Loucy (cell line): ENCODE measurements around the gene MOB3B.

ENCODE experiments used
- H2AFZ ChIP-seq: fragments of 200-600 bp; sonication (generic); 2 replicates; pipeline ENCODE4 v1.6.0; 2016; ENCODE audit warnings: antibody characterized with exemption, mild to moderate bottlenecking, low read length, moderate library complexity
- H3F3A ChIP-seq: fragments of 200-600 bp; 2 replicates; pipeline ENCODE4 v1.6.0; 2016; ENCODE audit warnings: antibody characterized with exemption, low read depth, mild to moderate bottlenecking
- H3K27me3 ChIP-seq: fragments of 200-600 bp; sonication (generic); 2 replicates; pipeline ENCODE4 v1.6.1; 2014; ENCODE audit warnings: low read length, mild to moderate bottlenecking; ENCODE audit not compliant: insufficient read depth, poor library complexity, severe bottlenecking
- H3K36me3 ChIP-seq: fragments of 200-600 bp; sonication (generic); 2 replicates; pipeline ENCODE4 v1.6.1; 2016; ENCODE audit warnings: low read length; ENCODE audit not compliant: insufficient read depth
- H3K4me1 ChIP-seq: fragments of 200-600 bp; sonication (generic); 2 replicates; pipeline ENCODE4 v1.5.1; 2014; ENCODE audit warnings: low read length, mild to moderate bottlenecking; ENCODE audit not compliant: insufficient read depth, poor library complexity, severe bottlenecking
- H3K4me2 ChIP-seq: fragments of 200-600 bp; sonication (generic); 2 replicates; pipeline ENCODE4 v1.6.0; 2014; ENCODE audit warnings: antibody characterized with exemption, low read length, low read depth, mild to moderate bottlenecking; ENCODE audit not compliant: poor library complexity, severe bottlenecking
- H3K4me3 ChIP-seq: fragments of 200-600 bp; sonication (generic); 2 replicates; pipeline ENCODE4 v1.5.1; 2014; ENCODE audit warnings: low read length, mild to moderate bottlenecking, mixed read lengths; ENCODE audit not compliant: poor library complexity, severe bottlenecking
- H3K79me2 ChIP-seq: fragments of 200-600 bp; sonication (generic); 2 replicates; pipeline ENCODE4 v1.6.1; 2014; ENCODE audit warnings: low read length; ENCODE audit not compliant: insufficient read depth
- H3K9ac ChIP-seq: fragments of 200-600 bp; sonication (generic); 2 replicates; pipeline ENCODE4 v1.6.0; 2014; ENCODE audit warnings: mild to moderate bottlenecking, low read depth, low read length, moderate library complexity; ENCODE audit not compliant: poor library complexity, severe bottlenecking
- H3K9me2 ChIP-seq: fragments of 200-600 bp; sonication (generic); replicated peaks from 2 replicates; pipeline ENCODE4 v1.6.1; 2016; ENCODE audit warnings: low read depth, low read length, mixed read lengths
- H3K9me3 ChIP-seq: fragments of 200-600 bp; sonication (generic); 2 replicates; pipeline ENCODE4 v1.6.1; 2014; ENCODE audit warnings: mild to moderate bottlenecking, antibody characterized with exemption, low read length, low read depth; ENCODE audit not compliant: insufficient read depth
- H4K20me1 ChIP-seq: fragments of 200-600 bp; sonication (generic); 2 replicates; pipeline ENCODE4 v1.6.0; 2014; ENCODE audit warnings: antibody characterized with exemption, low read length, mild to moderate bottlenecking; ENCODE audit not compliant: insufficient read depth, poor library complexity, severe bottlenecking
- EZH2phosphoT487 ChIP-seq: fragments of 200-600 bp; IDR thresholded peaks from 2 replicates; pipeline ENCODE4 v1.6.1; 2018; ENCODE audit warnings: antibody characterized with exemption, mild to moderate bottlenecking, moderate library complexity, borderline replicate concordance
- TF ChIP-seq, protein P1 (sequence below): fragments of 200-600 bp; sonication (generic); conservative IDR thresholded peaks from 2 replicates; pipeline ENCODE4 v1.5.1; 2014; ENCODE audit warnings: mild to moderate bottlenecking, antibody characterized with exemption, low read length

The MOB3B gene

DNA sequence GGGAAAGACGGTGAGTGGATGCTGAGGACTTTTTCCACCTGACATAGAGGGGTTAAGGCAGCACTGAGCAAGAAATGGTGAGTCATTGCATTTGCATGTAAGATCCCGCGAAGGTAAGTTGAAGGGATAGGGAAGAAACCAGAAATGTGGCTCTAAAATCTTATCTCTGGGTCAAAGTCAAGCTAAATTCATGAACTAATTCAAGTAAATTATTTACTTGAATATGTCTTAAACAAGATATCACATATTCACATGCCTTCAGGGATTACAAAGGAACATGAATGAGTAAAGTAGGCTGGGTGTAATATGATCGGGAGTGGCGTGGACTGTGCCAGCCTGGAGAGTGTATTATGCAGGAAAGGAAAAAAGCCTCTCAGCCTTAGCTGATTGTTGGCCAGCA lies 158.2 kb downstream of the MOB3B start:
- H3K36me3 ChIP-seq, result no peaks in the 10 kb centered on the region; the same call in 1 of the 2 replicates
- no peaks in the 10 kb centered on the region for H4K20me1 ChIP-seq
- no peaks in the 10 kb centered on the region for H3K27me3 ChIP-seq
- H2AFZ ChIP-seq, result no peak overlapping the region
- H3F3A ChIP-seq, result peaks cover under 1% of the 10 kb centered on the region; the same call in 1 of the 2 replicates
- H3K9me3 ChIP-seq, result no peaks in the 10 kb centered on the region
- TF ChIP-seq EZH2phosphoT487, result no peak
- TF ChIP-seq, protein P1, sequence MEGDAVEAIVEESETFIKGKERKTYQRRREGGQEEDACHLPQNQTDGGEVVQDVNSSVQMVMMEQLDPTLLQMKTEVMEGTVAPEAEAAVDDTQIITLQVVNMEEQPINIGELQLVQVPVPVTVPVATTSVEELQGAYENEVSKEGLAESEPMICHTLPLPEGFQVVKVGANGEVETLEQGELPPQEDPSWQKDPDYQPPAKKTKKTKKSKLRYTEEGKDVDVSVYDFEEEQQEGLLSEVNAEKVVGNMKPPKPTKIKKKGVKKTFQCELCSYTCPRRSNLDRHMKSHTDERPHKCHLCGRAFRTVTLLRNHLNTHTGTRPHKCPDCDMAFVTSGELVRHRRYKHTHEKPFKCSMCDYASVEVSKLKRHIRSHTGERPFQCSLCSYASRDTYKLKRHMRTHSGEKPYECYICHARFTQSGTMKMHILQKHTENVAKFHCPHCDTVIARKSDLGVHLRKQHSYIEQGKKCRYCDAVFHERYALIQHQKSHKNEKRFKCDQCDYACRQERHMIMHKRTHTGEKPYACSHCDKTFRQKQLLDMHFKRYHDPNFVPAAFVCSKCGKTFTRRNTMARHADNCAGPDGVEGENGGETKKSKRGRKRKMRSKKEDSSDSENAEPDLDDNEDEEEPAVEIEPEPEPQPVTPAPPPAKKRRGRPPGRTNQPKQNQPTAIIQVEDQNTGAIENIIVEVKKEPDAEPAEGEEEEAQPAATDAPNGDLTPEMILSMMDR, result no peak
- H3K9me2 ChIP-seq, result no peaks in the 10 kb centered on the region
- H3K4me3 ChIP-seq, result no peak overlapping the region
- peaks cover 19% of the 10 kb centered on the region for H3K4me1 ChIP-seq
- H3K9ac ChIP-seq, result no peak overlapping the region
- H3K4me2 ChIP-seq, result no peak overlapping the region
- H3K79me2 ChIP-seq, result no peaks in the 10 kb centered on the region

DNA sequence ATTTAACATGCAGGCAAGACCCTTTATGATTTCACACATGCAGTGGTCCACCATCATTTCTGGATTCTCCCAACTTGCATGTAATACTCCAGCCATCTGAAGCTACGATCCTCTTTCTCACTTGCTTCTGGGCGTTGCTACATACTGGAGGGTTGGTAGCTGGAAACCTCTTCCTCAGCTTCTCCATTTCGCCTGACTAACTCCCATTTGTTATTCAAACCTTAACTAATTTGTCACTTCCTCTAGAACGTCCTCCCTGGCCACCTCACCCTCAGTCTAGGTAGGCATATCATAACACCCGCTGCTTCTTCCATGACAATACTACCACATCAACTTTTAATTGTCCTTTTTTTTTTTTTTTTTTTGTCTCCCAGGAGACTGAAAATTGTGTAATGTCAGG lies 160.0 kb downstream of the MOB3B start:
- H3K4me2 ChIP-seq, result no peak overlapping the region
- H3K9me3 ChIP-seq, result no peaks in the 10 kb centered on the region
- H4K20me1 ChIP-seq, result no peaks in the 10 kb centered on the region
- H3F3A ChIP-seq, result peaks cover 3% of the 10 kb centered on the region; the same call in 1 of the 2 replicates
- H3K79me2 ChIP-seq, result no peaks in the 10 kb centered on the region
- no peaks in the 10 kb centered on the region for H3K9me2 ChIP-seq
- no peak for TF ChIP-seq EZH2phosphoT487
- TF ChIP-seq, protein P1, result no peak
- H3K27me3 ChIP-seq, result no peaks in the 10 kb centered on the region
- H3K9ac ChIP-seq, result no peak overlapping the region
- H3K36me3 ChIP-seq, result no peaks in the 10 kb centered on the region; the same call in 1 of the 2 replicates
- H3K4me1 ChIP-seq, result peaks cover 30% of the 10 kb centered on the region
- no peak overlapping the region for H3K4me3 ChIP-seq
- no peak overlapping the region for H2AFZ ChIP-seq

DNA sequence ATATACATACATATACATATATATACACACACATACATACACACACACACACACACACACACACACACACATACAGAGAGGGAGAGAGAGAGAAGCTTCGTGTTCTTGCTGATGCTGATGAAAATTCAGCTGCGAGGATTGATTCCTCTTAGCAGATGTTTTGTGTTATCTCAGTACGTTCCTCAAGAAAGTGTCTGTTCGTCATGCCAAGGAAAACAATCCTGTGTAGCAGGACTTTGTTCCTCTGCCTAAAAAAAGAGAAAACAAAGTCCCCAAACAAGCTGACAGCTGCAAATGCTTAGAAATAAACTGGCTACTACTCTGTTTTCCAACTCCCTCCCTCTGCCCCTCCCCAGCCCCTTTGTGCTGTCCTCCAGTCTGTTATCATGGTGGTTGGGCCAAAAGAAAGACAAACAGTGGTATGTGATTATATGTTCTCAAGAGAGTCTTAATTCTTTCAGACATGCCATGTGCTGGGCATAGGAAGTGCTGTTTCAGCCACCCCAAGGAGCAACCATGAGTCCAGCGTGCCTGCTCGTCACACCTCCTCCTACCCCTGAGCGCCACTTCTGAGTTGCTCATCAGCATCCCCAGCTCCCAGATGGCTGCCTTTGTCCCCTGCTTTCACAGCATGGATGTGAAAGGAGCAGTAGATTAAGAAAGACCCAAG lies 161.2 kb downstream of the MOB3B start:
- H3K9me2 ChIP-seq, result no peaks in the 10 kb centered on the region
- TF ChIP-seq, protein P1, result no peak
- TF ChIP-seq EZH2phosphoT487, result no peak
- no peaks in the 10 kb centered on the region for H4K20me1 ChIP-seq
- no peak overlapping the region for H3K4me2 ChIP-seq
- H3K79me2 ChIP-seq, result no peaks in the 10 kb centered on the region
- peaks cover 30% of the 10 kb centered on the region for H3K4me1 ChIP-seq
- H3K9me3 ChIP-seq, result no peaks in the 10 kb centered on the region
- H3K9ac ChIP-seq, result no peak overlapping the region
- H3K27me3 ChIP-seq, result no peaks in the 10 kb centered on the region
- no peak overlapping the region for H2AFZ ChIP-seq
- H3K4me3 ChIP-seq, result no peak overlapping the region
- H3F3A ChIP-seq, result peaks cover 3% of the 10 kb centered on the region; the same call in 1 of the 2 replicates
- H3K36me3 ChIP-seq, result no peaks in the 10 kb centered on the region; the same call in 1 of the 2 replicates
